CD4-positive, alpha-beta T cell treated with Interleukin-15 for 4 hours (primary cell): ENCODE measurements around the gene MKKS.
"Not testable (repeated sequence)": the region's sequence is repeated elsewhere in the genome, so short reads cannot be mapped to it uniquely, and the experiment has no call there.

Source experiments
- DNase-seq: peaks from one replicate; pipeline ENCODE4 v3.0.0-alpha.2; 2020; ENCODE audit warnings: low spot score

MKKS gene

DNA sequence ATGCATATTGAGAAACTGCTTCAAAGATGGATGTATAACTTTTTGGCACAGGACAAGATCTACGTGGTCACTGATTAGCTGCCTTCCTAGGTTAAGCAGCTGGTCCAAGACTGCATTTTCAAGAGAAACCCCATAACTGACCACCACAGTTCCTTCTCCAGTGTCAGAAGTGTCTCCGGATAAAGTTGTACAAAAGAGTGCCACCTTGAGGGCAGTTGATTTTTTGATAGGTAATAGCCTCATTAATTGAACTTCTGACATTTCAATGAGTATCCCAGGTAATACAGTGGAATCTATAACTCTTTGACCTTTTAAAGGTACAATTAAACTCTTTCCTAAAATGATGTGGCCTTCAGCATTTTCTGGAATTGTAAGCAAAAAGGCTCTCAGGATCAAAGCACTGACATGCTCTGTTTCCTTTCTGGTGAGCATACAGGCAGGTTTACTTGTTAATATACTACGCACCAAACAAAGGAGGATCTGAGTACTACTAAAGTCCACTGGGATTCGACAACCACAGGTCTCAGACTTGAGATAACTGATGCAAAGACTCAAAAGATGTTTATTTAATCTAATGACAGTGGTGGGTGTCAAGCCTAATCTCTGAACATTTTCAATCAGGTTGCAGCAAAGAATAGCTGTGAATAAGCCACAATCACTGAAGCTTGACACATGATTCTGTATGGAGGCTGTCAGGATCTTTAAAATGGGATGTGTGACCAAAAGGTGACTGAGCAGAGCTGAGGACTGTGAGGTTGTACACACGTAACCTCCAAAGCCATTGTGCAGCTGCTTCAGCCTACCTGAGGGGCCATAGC, 21.2 kb downstream of the MKKS start:
- no peak for DNase-seq

DNA sequence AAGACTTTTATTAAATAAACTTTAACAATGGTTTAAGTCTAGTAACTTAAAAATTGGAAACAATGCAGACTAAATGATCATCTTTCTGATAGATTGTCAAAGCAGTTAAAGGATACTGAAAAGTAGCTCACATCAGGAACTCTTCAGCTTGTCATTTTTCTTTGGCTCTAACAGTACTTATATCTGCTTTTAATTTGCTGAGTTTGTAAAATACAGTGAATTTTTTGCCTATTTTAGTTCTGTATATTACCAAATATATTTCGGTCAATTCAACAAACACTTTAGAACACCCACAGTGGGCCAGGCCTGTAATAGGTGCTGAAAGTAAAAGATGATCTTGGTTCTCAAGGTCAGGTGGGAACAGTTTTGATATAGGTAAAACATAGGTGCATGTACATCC, 22.3 kb downstream of the MKKS start:
- no peak for DNase-seq

GRCh38 chr20:10408108-10408813, 25.8 kb downstream of the MKKS start:
- no peak for DNase-seq

- DNase-seq: no peak
These were observed 29.0 kb downstream of the MKKS start for GRCh38 chr20:10404959-10405530.

- no peak for DNase-seq
These were observed 29.9 kb downstream of the MKKS start for GRCh38 chr20:10404023-10404628.

DNA sequence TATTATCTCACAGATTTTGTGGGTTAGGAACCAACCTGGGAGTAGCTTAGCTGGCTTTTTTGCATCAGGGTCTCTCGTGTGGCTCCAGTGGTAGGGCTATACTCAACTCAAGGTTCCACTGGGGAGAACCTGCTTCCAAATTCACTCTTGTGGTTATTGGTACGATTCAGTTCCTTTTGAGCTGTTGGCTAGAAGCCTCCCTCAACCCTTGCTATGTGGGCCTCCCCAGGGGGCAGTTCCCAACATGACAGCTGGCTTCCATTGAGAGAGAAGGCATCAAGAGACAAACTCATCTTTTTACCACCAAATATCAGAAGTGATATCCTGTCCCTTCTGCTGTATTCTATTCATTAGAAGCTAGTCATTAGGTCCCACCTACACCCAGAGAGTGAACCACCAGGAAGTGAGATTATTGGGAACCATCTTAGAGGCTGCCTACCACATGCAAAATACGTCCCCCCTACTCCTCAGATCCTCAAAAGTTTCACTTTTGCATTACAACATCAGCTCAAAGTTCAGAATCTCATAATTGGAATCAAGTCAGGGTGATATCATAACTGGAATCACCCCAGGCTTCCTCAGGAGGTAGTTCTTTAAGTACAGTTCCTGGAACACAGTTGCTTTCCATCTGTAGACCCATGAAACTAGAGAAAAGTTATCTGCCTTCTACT, 30.9 kb downstream of the MKKS start:
- no peak for DNase-seq

- no peak for DNase-seq
These were observed 35.1 kb downstream of the MKKS start for GRCh38 chr20:10398834-10399369.

DNA sequence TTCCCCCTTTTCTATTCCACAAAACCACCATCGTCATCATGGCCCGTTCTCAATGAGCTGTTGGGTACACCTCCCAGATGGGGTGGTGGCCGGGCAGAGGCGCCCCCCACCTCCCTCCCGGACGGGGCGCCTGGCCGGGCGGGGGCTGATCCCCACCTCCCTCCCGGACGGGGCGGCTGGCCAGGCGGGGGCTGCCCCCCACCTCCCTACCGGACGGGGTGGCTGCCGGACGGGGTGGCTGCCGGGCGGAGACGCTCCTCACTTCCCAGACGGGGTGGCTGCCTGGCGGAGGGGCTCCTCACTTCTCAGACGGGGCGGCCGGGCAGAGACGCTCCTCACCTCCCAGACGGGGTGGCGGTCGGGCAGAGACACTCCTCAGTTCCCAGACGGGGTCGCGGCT, 39.3 kb downstream of the MKKS start:
- DNase-seq: not testable (repeated sequence)

- DNase-seq: no peak
These were observed 43.3 kb downstream of the MKKS start for GRCh38 chr20:10390709-10391108.

- DNase-seq: no peak
These were observed 45.4 kb downstream of the MKKS start for GRCh38 chr20:10388597-10388996.

- DNase-seq: no peak
These were observed 46.3 kb downstream of the MKKS start for GRCh38 chr20:10387686-10388085.

GRCh38 chr20:10385850-10386544, 48.0 kb downstream of the MKKS start:
- DNase-seq: no peak

DNA sequence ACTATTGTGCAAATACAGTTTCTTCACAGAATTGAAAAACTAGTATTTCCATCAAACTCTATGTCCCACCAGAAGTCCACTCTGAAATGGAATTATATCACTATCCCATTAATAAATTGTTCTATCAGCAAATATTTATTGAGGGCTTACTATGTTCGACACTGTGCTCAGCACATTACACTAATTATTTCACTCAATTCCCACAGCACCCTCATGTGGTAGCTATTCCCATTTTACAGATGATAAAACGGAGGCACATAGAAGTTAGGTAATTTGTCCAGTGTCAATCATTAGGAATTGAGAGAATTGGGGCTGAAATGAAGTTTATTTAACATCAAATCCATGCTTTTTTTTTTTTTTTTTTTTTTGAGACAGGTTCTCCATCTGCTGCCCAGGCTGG, 52.5 kb downstream of the MKKS start:
- DNase-seq: no peak

DNA sequence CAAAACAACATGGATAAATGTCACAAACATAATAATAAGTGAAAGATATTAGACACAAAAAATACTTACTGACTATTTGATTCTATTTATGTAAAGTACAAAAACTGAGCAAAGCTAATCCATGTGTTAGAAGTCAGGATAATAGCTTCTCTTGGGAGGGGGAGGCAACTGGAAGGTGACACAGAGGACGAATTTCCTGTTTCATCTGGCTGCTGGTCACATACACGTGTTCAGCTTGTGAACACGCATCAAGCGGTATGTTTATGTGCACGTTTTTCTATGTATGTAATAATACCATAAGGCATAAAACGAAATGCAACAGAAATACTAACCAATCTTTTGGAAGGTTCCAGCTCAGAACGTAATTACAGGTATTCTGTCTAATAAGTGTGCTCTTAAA, 54.3 kb downstream of the MKKS start:
- DNase-seq: no peak

DNA sequence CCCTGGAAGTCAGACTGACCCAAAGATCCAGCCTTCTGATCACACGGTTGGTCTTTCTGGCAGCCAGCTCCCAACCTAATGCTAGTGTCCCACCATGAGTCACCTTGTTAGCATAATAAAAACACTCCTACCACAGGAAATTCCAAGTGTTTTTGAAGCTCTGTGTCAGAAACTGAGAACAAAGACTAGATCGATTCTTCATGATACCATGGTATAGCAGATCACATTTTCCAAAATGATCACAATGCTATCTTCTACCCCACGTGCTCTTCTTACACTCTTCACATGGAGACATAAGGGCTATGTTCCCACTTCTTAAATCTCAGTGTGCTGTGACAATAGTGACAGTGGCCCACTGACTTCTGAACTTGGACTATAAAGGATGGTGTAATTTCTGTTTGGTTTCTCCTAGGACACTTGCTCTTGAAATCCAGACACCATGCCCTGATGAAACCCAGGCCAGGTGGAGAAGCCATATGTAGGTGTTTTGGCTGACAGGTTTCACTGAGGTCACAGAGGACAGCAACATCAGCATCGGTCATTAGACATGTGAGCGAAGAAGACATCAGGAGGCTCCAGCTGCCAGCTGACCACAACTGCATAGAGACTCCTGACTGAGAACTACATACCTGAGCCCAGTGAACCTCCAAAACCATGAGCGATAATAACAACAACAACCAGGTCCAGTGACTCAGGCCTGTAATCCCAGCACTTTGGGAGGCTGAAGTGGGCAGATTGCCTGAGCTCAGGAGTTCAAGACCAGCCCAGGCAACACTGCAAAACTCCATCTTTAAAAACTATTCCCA, 57.5 kb downstream of the MKKS start:
- DNase-seq: no peak

- DNase-seq: no peak
These were observed 58.8 kb downstream of the MKKS start for GRCh38 chr20:10375191-10375590.

- no peak for DNase-seq
These were observed 60.0 kb downstream of the MKKS start for GRCh38 chr20:10374036-10374435.

DNA sequence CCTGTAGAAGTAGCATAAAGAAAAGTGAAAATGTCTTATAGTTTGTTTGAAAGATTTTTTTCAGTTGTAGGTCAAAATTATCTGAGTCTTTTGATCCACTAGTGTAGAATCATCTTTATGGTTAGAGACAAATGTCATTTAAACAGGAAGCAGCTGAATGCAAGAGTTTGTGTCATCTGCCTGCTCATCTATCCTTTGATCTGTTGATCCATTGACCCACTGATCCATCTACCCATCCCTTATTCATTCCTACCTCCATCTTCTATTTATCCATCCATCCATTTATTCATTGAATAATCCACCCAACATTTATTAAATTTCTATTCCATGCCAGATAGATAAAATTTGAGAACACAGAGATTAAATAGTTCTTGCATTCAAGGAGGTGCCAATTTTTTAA, 62.6 kb downstream of the MKKS start:
- no peak for DNase-seq

DNA sequence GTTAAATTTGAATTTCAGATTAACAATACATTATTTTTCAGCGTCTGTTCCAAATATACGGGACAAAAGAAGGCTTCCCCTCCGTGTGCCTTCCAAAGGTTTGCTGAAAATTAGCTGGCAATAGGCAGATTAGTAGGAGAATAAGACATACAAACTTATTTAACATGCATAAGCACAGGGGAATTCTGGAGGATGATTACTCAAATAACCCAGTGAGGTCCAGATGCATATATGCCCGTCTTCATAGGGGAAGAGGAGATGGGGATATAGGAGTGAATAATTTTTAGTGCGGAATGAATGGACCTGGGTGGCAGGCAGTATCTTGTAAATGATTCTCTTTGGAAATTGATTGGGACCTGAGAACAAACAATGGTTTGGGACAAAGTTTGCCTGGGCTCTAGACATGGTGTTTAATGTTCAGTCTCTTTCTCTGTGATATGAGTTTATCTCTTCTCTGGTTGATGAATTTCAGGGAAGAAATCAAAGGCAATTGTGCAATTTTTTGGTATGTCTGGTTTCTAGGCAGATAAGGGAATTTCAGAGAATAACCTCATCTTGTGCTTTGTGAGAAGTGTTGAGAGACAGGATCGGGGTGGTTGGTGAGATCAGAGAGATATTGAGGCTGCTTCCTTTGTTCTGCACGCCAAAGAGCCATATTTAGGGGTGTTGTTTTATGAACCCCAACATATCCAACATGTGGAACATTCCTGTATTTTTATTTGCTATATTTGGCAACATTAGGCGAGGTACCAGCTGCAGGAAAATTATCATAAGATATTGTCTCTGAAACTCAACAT, 63.7 kb downstream of the MKKS start:
- DNase-seq: no peak

GRCh38 chr20:10369723-10370090, 64.3 kb downstream of the MKKS start:
- DNase-seq: no peak
